HG03095 (cell line): ENCODE measurements around the gene YDJC.
"Not testable (repeated sequence)": the region's sequence is repeated elsewhere in the genome, so short reads cannot be mapped to it uniquely, and the experiment has no call there.

ENCODE experiments used
- ATAC-seq: cut with Tn5 transposase; IDR thresholded peaks from one replicate; pipeline ENCODE4 v1.9.1; 2021; ENCODE audit warnings: moderate library complexity; ENCODE audit not compliant: unreplicated experiment

The YDJC gene

DNA sequence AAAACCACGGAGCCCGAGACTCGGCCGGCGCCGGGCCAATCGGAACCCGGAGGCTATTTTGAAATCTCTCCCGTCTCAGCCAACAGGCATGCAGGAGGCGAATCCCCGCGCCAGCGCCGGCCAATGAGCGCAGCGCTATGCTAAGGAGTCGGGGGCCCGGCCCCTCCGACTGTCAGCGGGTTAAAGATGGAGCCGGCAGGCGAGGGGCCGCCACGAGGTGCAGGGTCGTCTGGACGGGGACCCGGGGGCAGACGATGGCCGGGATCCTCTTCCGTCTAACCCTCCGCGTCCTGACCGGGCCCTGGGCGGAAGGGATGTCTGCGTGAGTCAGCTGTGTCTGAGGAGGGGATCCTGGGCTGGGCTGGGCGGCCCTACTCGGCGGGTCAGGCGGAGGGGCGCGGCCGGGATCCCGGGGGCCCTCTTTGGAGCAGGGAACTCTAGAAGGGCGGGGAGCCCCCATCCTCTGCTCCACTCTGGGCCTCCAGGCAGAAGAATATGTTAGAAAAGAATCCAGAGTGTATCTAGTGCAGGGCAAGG is 22.3 kb upstream of the YDJC start:
- ATAC-seq: peak; percentile 72

DNA sequence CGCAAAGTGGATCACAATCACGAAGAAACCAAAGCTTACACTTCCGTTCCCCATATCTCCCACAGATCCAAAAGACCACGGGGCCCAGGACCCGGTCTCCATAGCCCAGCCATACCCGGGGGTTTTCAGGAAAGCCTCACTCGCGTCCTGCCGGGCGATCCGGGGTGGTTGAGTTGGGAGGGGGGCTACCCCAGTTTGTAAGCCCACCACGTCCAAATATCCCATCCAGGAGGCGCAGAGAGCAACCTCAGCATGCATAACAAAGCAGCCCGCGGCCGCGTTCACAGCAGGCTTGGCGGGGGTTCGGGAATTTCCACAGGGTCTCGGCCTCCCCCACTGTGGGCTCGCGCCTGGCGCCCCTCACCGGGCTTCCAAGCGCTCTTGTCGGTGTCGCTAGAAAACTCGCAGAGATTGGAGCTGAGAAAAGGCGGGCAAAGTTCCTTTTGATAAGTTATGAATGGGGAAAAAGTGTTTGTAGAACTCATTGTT is 21.7 kb upstream of the YDJC start:
- ATAC-seq: peak; percentile 26

DNA sequence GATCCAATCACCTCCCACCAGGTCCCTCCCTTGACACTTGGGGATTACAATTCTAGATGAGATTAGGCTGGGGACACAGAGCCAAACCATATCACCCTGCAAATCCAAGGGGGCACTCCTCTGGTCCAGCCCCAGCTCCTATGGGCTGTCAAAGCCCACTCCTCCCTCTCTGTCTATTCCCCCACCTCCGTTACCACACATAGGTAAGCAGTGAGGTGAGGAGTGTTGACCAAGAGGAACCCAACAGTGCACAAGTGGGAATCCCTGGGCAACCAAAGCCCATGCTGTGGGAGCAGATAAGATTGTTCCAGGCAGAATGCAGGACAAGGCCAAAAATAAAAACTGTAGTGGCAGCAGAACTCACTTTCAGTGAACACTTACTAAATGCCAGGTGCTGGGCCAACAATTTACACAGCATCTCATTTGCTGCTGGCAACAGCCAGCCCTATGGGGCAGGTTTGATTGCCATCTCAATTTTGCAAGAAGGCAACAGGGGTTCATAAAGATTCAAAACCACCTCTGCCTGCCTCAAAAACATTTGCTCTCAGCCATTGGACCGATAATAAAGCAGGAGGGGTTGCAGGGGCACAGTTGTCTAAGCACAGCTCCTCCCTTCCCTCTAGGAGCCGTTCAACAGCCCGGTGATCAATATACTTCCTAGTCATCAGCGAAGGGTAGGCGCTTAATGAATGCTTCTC is 21.1 kb upstream of the YDJC start:
- ATAC-seq: no peak

DNA sequence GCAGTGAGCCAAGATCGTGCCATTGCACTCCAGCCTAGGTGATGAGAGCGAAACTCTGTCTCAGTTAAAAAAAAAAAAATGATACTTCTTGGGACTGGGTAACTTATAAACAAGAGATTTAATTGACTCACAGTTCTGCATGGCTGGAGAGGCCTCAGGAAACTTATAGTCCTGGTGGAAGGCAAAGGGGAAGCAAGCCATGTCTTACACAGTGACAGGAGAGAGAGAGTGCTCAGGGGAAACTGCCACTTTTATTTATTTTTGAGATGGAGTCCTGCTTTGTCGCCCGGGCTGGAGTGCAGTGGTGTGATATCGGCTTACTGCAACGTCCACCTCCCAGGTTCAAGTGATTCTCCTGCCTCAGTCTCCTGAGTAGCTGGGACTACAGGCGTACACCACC is 20.5 kb upstream of the YDJC start:
- no peak for ATAC-seq

DNA sequence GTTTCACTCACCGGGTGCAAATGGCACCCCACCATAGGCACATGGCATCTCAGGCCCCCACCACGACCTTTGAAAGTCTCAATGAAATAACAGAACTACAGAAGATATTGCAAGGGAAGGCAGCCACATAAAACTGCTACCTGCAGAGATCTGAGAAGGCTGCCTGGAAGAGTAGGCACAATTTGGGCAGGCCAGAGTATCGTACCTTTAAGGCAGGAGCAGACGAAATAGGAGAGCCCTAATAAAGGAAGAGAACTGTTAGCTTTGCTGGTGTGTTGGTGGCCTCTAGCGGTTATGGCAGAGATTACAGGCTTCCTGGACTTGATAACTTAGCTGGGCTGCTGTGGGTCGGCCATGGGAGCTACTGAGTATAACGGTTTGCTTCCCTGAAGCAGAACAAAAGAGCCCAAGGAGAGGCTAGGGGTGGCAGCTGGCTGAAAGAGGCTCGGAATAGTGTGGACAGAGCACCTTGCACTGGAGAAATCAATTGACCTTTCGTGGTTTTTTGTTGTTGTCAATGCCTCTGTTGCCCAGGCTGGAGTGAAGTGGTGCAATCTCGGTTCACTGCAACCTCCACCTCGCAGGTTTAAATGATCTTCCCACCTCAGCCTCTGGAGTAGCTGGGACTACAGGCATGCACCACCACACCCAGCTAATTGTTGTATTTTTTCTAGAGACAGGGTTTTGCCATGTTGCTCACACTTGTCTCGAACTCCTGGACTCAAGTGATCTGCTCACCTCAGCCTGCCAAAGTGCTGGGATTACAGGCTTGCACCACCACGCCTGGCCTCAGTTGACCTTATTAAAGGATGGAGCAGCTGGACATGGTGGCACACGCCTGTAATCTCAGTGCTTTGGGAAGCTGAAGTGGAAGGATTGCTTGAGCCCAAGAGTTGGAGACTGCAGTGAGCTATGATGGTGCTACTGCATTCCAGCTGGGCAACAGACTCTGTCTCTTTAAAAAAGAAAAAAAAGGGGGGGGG is 17.1 kb upstream of the YDJC start:
- no peak for ATAC-seq

DNA sequence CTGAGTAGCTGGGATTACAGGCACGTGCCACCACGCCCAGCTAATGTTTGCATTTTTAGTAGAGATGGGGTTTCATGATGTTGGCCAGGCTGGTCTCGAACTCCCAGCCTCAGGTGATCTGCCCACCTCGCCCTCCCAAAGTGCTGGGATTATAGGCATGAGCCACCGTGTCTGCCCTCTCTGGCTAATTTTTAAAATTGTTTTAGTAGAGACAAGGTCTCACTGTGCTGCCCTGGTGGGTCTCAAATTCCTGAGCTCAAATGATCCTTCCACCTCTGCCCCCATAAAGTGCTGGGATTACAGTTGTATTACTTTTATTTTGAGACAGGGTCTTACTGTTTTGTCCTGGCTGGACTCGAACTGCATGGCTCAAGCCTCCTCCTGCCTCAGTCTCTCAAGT is 15.7 kb upstream of the YDJC start:
- ATAC-seq: not testable (repeated sequence)

DNA sequence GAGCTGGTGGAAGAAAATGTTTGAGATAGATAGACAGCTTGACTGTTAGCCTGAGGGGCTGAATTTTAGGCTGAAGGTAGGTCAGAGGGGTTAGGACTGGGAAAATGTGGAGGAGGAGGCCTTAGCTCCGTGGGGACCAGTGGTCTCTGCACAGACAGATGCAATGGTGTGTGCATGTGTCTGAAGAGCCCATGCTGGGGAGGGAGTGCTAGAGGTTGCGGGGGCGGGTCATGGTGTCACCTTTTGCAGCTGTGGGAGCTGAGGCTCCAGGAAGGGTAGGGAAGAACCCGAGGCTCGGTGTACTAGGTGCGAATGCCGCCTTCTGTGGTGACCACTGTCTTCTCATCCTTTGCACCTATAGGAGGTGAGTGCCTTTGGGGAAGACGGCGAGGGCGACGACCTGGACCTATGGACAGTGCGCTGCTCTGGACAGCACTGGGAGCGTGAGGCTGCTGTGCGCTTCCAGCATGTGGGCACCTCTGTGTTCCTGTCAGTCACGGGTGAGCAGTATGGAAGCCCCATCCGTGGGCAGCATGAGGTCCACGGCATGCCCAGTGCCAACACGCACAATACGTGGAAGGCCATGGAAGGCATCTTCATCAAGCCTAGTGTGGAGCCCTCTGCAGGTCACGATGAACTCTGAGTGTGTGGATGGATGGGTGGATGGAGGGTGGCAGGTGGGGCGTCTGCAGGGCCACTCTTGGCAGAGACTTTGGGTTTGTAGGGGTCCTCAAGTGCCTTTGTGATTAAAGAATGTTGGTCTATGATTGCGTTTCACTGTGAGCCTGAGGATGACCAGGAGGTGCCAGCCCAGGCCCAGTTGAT is 13.9 kb upstream of the YDJC start:
- no peak for ATAC-seq

DNA sequence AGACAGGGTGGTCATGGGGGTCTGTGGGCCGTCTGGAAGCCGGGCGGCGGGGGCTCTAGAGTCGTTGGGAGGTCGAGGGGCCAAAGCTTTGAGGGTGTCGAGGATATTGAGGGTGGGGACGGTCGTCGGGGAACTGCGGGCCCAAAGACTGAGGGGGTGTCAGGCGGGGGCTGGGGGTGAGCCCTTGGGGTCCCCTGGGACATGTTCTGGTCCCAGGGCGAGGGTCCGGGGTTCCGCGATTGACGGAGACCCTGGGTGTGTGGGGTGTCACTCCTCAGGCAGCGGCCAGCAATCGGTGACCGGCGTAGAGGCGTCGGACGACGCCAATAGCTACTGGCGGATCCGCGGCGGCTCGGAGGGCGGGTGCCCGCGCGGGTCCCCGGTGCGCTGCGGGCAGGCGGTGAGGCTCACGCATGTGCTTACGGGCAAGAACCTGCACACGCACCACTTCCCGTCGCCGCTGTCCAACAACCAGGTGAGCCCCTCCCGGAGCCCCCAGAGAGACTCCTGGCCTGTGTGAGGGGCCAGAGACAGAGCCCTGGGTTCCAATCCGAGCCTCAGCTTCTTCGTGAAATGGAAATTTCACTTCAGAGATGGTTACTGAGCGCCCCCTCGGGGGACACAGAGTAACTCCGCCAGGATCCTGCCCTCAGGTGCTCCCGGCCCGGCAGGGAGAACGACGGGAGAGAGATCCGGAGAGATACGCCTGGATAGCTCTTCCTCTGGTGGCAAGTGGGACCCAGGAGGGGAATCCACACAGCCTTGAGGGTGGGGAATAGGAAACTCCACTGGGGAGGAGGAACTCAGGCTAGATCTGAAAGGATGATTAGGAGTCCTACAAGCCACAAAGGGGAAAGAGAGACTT is 13.0 kb upstream of the YDJC start:
- ATAC-seq: peak; percentile 20

DNA sequence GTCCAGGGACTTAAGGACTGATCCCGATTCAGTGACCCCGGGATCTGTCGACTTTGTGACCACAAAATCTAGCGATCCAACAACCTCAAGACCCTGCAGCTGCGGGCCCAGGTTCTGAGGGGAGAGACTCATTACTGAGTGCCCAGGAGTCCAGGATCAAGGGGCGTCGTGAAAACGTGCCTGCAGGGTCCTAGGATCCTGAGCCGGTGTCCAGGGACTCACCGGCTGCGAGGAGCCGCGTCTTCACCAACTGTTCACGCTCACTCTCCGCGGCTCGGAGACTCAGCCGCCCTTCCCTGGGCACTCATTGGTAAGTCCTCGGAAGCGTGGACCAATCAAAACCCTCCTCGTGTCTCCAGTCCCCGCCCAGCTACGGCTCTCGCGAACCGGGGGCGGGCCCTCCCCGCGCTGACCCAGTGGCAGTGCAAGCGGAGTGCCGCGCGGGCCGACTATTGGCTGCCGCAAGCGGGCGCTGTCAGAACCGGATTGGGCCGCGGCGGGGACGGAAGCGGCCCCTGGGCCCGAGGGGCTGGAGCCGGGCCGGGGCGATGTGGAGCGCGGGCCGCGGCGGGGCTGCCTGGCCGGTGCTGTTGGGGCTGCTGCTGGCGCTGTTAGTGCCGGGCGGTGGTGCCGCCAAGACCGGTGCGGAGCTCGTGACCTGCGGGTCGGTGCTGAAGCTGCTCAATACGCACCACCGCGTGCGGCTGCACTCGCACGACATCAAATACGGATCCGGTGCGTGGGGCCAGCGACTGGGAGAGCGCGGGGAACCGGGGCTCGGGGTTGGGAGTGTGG is 12.2 kb upstream of the YDJC start, which contains the start of gene SDF2L1:
Gene SDF2L1, plus strand, starts transcription at position 514 of the 795 bp plus-strand sequence. Its CDS starts 35 bp downstream, at position 549.
- ATAC-seq: peak; percentile 86

DNA sequence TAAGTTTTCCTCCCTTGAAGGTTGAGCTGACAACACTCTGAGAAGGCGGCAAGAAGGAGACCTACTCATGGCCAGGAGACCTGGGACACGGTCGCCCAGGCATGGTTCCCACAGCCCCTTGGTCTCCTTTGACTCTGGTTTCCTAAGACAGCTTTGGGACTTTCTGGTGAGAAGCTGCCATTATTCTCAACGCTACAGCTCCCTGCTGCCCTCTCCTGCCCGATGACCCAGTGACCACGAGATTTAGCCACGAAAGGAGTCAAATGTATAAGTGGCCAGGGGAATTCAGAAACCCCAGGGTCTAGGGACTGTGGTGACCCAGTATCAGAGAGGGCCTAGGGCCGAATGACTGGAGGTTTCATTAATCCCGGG is 11.6 kb upstream of the YDJC start:
- no peak for ATAC-seq

DNA sequence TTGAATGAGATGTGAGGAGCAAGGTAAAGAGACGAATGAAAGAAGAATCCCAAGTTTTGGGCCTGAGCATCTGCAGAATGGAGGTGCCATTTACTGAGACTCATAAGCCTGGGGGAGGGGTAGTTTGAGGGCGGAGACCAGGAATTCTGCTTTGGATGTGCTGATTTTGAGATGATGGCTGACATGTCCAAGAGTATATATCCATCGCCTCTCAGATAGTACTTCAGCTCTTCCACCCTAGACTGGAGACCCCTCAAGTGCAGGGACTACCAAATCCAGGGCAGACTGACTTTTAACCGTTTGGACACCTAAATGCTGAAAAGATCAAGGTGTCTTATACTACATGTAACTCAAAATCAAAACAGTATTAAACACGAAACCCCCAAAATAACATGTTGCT is 11.0 kb upstream of the YDJC start:
- ATAC-seq: no peak

DNA sequence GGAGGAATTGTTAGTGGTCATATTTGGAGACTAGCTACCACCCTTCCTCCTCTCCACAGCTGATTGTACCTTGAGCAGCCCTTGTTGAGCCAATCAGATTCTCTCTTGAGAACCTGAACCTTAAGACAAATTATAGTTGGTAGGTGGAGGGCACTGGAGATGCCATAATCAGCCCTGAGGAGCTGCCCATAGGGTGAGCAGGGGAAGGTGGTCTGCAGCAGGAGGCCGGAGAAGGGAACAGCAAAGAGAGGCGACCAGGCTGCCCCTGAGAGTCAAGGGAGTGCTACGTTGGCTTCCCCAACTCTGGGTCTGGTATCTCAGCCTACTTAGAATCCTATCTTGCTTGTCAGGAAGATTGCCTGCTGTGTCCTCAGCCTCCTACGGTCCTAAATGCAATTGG is 9.5 kb upstream of the YDJC start:
- ATAC-seq: no peak

DNA sequence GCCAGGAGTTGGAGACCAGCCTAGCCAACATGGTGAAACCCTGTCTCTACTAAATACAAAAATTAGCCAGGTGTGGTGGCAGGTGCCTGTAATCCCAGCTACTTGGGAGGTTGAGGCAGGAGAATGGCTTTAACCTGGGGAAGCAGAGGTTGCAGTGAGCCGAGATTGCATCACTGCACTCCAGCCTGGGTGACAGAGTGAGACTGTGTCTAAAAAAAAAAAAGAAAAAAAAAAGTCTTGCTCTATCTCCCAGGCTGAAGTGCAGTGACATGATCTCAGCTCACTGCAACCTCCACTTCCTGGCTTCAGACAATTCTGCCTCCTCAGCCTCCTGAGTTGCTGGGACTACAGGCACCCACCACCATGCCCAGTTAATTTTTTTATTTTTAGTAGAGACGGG is 7.6 kb upstream of the YDJC start:
- not testable (repeated sequence) for ATAC-seq

DNA sequence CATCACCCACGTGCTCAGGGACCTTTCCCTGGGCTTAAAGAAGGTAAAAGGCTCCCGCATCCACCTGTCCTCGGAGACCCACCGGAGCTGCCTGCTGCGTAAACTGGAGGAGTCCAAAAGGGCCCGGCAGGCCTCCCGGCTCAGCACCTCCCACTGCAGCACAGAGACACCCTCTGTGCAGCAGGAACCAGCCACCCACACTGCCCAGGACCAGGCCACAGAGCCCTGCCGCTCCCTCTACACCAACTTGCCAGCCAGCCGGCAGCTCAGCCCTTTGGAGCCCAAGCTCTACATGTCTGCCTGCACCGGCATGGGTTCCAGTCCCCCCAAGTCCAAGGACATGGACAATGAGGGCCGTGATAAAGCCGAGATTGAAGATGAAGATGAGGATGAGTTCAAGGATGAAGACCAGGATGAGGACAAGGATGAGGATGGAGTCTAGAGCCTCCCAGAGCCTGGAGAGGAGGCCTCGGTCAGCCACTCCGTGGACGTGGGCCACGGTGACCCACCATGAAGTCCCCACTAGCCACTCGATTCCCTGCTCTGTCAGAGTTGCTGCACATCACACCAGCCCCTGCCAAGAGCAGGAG is 6.9 kb upstream of the YDJC start:
- no peak for ATAC-seq

DNA sequence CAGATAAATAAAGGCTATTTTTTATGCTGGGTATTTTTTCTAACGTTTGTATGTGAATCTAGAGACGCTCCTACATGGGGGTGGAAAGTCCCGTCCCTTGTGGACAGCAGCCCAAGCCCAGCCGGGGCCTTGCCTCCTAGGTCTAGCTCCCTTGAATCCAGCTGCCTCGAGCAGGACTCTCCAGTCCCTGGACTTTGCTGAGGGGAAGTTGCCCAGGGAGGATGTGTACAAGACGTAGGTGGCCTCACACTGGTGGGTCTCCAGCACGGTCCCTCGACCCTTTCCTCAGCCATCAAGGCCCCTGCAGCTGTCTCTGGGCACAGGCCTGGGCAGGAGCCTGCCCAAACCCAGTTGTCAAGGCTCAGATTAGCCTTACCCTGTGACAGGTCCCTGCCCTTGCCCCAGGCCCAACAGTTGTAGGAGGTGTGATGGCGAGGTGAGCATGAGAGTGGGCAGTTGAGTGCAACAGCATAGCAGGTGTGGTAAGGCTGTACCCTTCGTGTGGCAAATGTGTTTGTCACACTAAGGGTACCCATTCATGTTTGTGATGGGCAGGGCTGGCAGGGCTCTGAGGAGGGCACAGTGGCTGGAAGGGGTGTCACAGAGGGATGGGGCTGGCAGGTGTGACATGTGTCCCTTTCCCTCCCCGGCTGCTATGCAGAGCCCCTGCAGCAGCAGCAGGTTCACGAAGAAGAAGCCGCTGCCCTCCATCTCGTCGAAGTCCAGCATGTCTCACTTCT is 6.1 kb upstream of the YDJC start:
- no peak for ATAC-seq

DNA sequence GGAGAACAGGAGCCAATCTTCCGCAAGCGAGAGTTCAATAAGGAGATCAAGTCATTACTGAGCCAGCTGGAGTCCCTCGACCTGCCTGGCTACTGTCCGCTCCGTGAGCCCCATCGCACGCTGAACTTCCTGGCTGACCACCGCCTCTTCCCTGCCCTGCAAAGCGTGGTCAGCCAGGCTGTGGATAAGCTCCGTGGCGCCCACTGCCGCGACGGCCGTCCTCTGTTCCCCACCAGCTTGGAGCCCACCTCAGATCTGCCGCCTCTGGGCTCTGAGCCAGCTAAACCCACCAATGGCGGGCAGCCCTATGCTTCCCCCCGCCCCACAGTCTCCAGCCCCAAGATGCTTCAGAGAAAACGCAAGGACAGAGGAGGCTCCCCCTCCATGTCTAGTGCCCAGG is 5.0 kb upstream of the YDJC start:
- ATAC-seq: no peak

DNA sequence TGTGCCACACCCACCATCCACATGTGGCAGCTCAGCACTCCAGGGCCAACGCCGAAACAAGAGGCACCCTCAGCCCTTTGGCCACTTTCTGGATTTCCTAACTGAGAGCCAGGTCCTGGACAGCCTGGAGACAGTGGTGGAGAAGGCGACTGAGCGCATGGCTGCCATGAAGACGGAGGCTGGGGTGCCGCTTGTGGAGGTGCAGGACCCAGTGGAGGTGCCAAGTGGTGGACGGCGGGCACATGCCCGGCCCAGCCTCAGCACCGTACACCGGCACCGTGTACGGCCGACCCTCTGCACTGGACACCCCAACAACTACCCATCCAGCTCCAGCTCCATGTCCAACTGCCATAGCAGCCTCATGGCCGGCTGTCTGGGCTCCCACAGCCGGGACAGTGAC is 4.3 kb upstream of the YDJC start:
- no peak for ATAC-seq

DNA sequence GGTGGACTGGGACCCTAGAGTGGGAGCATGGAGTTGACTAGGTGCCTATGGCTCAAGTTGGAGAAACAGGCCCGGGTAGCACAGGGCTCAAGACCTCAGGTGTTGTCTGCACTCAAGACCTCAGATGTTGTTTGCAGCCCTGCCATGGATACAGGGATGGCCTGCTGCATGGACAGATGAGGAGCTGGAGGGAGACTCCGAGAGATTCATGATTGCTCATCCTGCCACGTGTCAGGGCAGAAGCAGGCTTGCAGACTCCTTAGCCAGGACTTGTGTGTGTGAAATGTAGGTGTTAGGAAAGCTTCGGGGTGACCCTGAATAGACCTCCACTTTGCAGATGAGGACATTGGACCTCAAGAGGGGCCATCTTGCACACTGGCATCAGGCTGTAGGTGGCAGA is 3.7 kb upstream of the YDJC start:
- no peak for ATAC-seq
